H9 (cell line): ENCODE data around the gene KCNA5. TPM values are rescaled to one million over a fixed set of nuclear protein-coding genes. Genes with fewer than 3 reads are reported as not detected.

Experiments
- DNase-seq: peaks from one replicate; pipeline ENCODE4 v3.0.0-alpha.2; 2017
- H2AFZ ChIP-seq: one replicate; pipeline ENCODE4 v1.6.1; 2013; ENCODE audit warnings: mild to moderate bottlenecking, low read length, control low read depth, moderate library complexity
- H2AK5ac ChIP-seq: 2 replicates; pipeline ENCODE4 v1.6.1; 2013; ENCODE audit warnings: low read length, control low read depth, mixed read lengths; ENCODE audit not compliant: insufficient read length
- H2BK120ac ChIP-seq: one replicate; pipeline ENCODE4 v1.6.1; 2013; ENCODE audit warnings: low read depth, mild to moderate bottlenecking, low read length, control low read depth, inconsistent platforms; ENCODE audit not compliant: poor library complexity, severe bottlenecking
- H2BK12ac ChIP-seq: 2 replicates; pipeline ENCODE4 v1.6.1; 2013; ENCODE audit warnings: low read length, control low read depth, mixed read lengths, low read depth; ENCODE audit not compliant: insufficient read length
- H2BK15ac ChIP-seq: 2 replicates; pipeline ENCODE4 v1.6.1; 2013; ENCODE audit warnings: low read depth, low read length, control low read depth
- H2BK20ac ChIP-seq: one replicate; pipeline ENCODE4 v1.6.1; 2013; ENCODE audit warnings: low read depth, mild to moderate bottlenecking, low read length, control low read depth, inconsistent platforms; ENCODE audit not compliant: poor library complexity, severe bottlenecking
- H2BK5ac ChIP-seq: 2 replicates; pipeline ENCODE4 v1.6.1; 2013; ENCODE audit warnings: low read length, control low read depth, mixed read lengths; ENCODE audit not compliant: insufficient read length
- H3K14ac ChIP-seq: 2 replicates; pipeline ENCODE4 v1.6.1; 2013; ENCODE audit warnings: low read length, control low read depth; ENCODE audit not compliant: insufficient read depth
- H3K18ac ChIP-seq: 2 replicates; pipeline ENCODE4 v1.6.1; 2013; ENCODE audit warnings: low read depth, mild to moderate bottlenecking, mixed read lengths, low read length, control low read depth; ENCODE audit not compliant: insufficient read length
- H3K23ac ChIP-seq: 2 replicates; pipeline ENCODE4 v1.6.1; 2013; ENCODE audit warnings: low read length, control low read depth, mixed read lengths, low read depth; ENCODE audit not compliant: insufficient read length
- H3K23me2 ChIP-seq: 2 replicates; pipeline ENCODE4 v1.6.1; 2013; ENCODE audit warnings: low read depth, mild to moderate bottlenecking, mixed read lengths, low read length, control low read depth; ENCODE audit not compliant: insufficient read length, poor library complexity, severe bottlenecking
- H3K27ac ChIP-seq: 2 replicates; pipeline ENCODE4 v1.5.1; 2013; ENCODE audit warnings: low read length, control low read depth, mixed read lengths, low read depth; ENCODE audit not compliant: insufficient read length
- H3K27me3 ChIP-seq: 2 replicates; pipeline ENCODE4 v1.6.1; 2013; ENCODE audit warnings: low read length, control low read depth, inconsistent platforms; ENCODE audit not compliant: insufficient read depth
- H3K4ac ChIP-seq: 2 replicates; pipeline ENCODE4 v1.6.1; 2013; ENCODE audit warnings: low read depth, mild to moderate bottlenecking, control low read depth, inconsistent platforms, low read length, moderate library complexity
- H3K4me1 ChIP-seq: 2 replicates; pipeline ENCODE4 v1.6.1; 2013; ENCODE audit warnings: low read length, control low read depth, inconsistent platforms; ENCODE audit not compliant: insufficient read depth
- H3K4me2 ChIP-seq: 2 replicates; pipeline ENCODE4 v1.6.1; 2013; ENCODE audit warnings: low read length, control low read depth, mixed read lengths; ENCODE audit not compliant: insufficient read length, insufficient read depth
- H3K56ac ChIP-seq: 2 replicates; pipeline ENCODE4 v1.6.1; 2013; ENCODE audit warnings: low read depth, mild to moderate bottlenecking, mixed read lengths, low read length, control low read depth; ENCODE audit not compliant: insufficient read length
- H3K79me1 ChIP-seq: 2 replicates; pipeline ENCODE4 v1.6.1; 2013; ENCODE audit warnings: low read depth, mild to moderate bottlenecking, moderate library complexity, low read length, control low read depth, inconsistent platforms; ENCODE audit not compliant: insufficient read depth, poor library complexity, severe bottlenecking
- H3K79me2 ChIP-seq: 2 replicates; pipeline ENCODE4 v1.6.1; 2013; ENCODE audit warnings: low read length, control low read depth, inconsistent platforms; ENCODE audit not compliant: insufficient read depth
- H3K9ac ChIP-seq: 2 replicates; pipeline ENCODE4 v1.6.1; 2013; ENCODE audit warnings: low read length, control low read depth, mixed read lengths; ENCODE audit not compliant: insufficient read length; ENCODE audit errors: extremely low read depth
- H3K9me3 ChIP-seq: one replicate; pipeline ENCODE4 v1.6.1; 2013; ENCODE audit warnings: low read depth, low read length, inconsistent platforms; ENCODE audit not compliant: control insufficient read depth
- H3T11ph ChIP-seq: one replicate; pipeline ENCODE4 v1.6.1; 2013; ENCODE audit warnings: mild to moderate bottlenecking, low read length, control low read depth, inconsistent platforms
- H4K20me1 ChIP-seq: one replicate; pipeline ENCODE4 v1.6.1; 2013; ENCODE audit not compliant: control insufficient read depth, insufficient read length, insufficient read depth
- H4K5ac ChIP-seq: 2 replicates; pipeline ENCODE4 v1.6.1; 2013; ENCODE audit warnings: low read depth, mild to moderate bottlenecking, mixed read lengths, low read length, control low read depth; ENCODE audit not compliant: insufficient read length
- H4K8ac ChIP-seq: replicated peaks from 2 replicates; pipeline ENCODE4 v1.6.1; 2013; ENCODE audit warnings: low read length, control low read depth, mixed read lengths, low read depth; ENCODE audit not compliant: insufficient read length
- H4K91ac ChIP-seq: 2 replicates; pipeline ENCODE4 v1.6.1; 2013; ENCODE audit warnings: low read depth, mild to moderate bottlenecking, moderate library complexity, mixed read lengths, low read length, control low read depth; ENCODE audit not compliant: insufficient read length
- H3K27ac Mint-ChIP-seq, 3 experiments: 2 replicates in 2 of 3; 3 replicates in 1 of 3; pipeline ENCODE4 v1.8.0; 2020 to 2021; ENCODE audit warnings: mixed read lengths in 3 of 3, mild to moderate bottlenecking in 1 of 3, moderate library complexity in 1 of 3
- H3K27me3 Mint-ChIP-seq: 2 replicates; pipeline ENCODE4 v1.8.0; 2021; ENCODE audit warnings: low read depth, mild to moderate bottlenecking, moderate library complexity, mixed read lengths
- H3K36me3 Mint-ChIP-seq, 3 experiments: 2 replicates in 2 of 3; 3 replicates in 1 of 3; pipeline ENCODE4 v1.8.0; 2020 to 2021; ENCODE audit warnings: low read depth in 3 of 3, mixed read lengths in 3 of 3; ENCODE audit not compliant: insufficient read depth in 1 of 3
- H3K4me1 Mint-ChIP-seq, 2 experiments: 2 replicates each; pipeline ENCODE4 v1.8.0; 2020; ENCODE audit warnings: mixed read lengths in 2 of 2
- H3K4me3 Mint-ChIP-seq, 2 experiments: 2 replicates in 1 of 2; 3 replicates in 1 of 2; pipeline ENCODE4 v1.8.0; 2020 to 2021; ENCODE audit warnings: mild to moderate bottlenecking in 2 of 2, mixed read lengths in 2 of 2, moderate library complexity in 1 of 2
- H3K9me3 Mint-ChIP-seq, 2 experiments: 2 replicates in 1 of 2; 3 replicates in 1 of 2; pipeline ENCODE4 v1.8.0; 2020; ENCODE audit warnings: mild to moderate bottlenecking in 2 of 2, mixed read lengths in 2 of 2, moderate library complexity in 1 of 2
- WGBS: extraction: QIAGEN DNeasy Blood & Tissue Kit; methylation state at CpG from one replicate; pipeline ENCODE4 v1.1.7; 2013; ENCODE audit warnings: missing lambda C conversion rate, low lambda C conversion rate, mixed read lengths; ENCODE audit not compliant: insufficient read length; ENCODE audit errors: extremely low coverage; 5-methylcytosine and 5-hydroxymethylcytosine counted together
- total RNA-seq: library from RNA; stranded (reverse); gene quantifications from 2 replicates; pipeline ENCODE4 v1.2.1, GENCODE V29; 2021
- TF ChIP-seq, protein P1 (sequence below): fragments of 200-600 bp; sonication (generic); conservative IDR thresholded peaks from 3 replicates; pipeline ENCODE4 v1.8.0; 2021; ENCODE audit warnings: antibody characterized with exemption, mild to moderate bottlenecking

KCNA5 gene
- total RNA-seq, 1 experiment from 2014 or later, result 0.22 TPM

GRCh38 chr12:5068126-5068525 is 24.4 kb downstream of the KCNA5 start:
- Histone ChIP-seq H3K9me3 (no peaks in the 10 kb centered on the region), H4K20me1 (no peaks in the 10 kb centered on the region), H3K4me2 (no peak overlapping the region), H3K23ac (no peak overlapping the region), H4K91ac (no peak overlapping the region), H2BK120ac (no peak overlapping the region), H3K18ac (no peak overlapping the region), H3K27me3 (no peaks in the 10 kb centered on the region), H3T11ph (no peak overlapping the region), H3K27ac (no peak overlapping the region), H3K56ac (no peak overlapping the region), H3K9ac (no peak overlapping the region), H4K8ac (no peak overlapping the region), H2BK12ac (no peak overlapping the region), H3K23me2 (no peaks in the 10 kb centered on the region), H3K4ac (no peak overlapping the region), H2BK20ac (no peak overlapping the region), H2BK5ac (no peak overlapping the region), H2BK15ac (no peak overlapping the region), H3K79me2 (no peaks in the 10 kb centered on the region), H2AK5ac (no peak overlapping the region), H4K5ac (no peak overlapping the region), H2AFZ (no peak overlapping the region), H3K14ac (no peak overlapping the region), H3K4me1 (no peaks in the 10 kb centered on the region), H3K79me1 (no peaks in the 10 kb centered on the region)
- no CpG with 5 or more reads among the region's 2 CpGs for WGBS
- Mint-ChIP-seq H3K4me3 (no peak overlapping the region; a peak in 1 of 5 replicates), H3K36me3 (no peaks in the 10 kb centered on the region), H3K9me3 (no peaks in the 10 kb centered on the region), H3K27ac (no peak overlapping the region), H3K4me1 (peaks cover 16 to 31% of the 10 kb centered on the region in 2 experiments), H3K27me3 (peaks cover 14% of the 10 kb centered on the region)
- TF ChIP-seq, protein P1, sequence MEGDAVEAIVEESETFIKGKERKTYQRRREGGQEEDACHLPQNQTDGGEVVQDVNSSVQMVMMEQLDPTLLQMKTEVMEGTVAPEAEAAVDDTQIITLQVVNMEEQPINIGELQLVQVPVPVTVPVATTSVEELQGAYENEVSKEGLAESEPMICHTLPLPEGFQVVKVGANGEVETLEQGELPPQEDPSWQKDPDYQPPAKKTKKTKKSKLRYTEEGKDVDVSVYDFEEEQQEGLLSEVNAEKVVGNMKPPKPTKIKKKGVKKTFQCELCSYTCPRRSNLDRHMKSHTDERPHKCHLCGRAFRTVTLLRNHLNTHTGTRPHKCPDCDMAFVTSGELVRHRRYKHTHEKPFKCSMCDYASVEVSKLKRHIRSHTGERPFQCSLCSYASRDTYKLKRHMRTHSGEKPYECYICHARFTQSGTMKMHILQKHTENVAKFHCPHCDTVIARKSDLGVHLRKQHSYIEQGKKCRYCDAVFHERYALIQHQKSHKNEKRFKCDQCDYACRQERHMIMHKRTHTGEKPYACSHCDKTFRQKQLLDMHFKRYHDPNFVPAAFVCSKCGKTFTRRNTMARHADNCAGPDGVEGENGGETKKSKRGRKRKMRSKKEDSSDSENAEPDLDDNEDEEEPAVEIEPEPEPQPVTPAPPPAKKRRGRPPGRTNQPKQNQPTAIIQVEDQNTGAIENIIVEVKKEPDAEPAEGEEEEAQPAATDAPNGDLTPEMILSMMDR, result no peak
- no peak for DNase-seq
